IMR-90 (cell line): ENCODE data around the gene SSR1. TPM values are rescaled to one million over a fixed set of nuclear protein-coding genes. Genes with fewer than 3 reads are reported as not detected.

Experiments used
- ATAC-seq: fragments of 200-7000 bp; cut with Tn5 transposase; 2 replicates; pipeline ENCODE4 v1.9.1; 2020; ENCODE audit warnings: low read depth, mild to moderate bottlenecking, moderate library complexity
- BruUV-seq: library from RNA; stranded (reverse); fragments of 400-500 nt; replicated peaks from 2 replicates; lab custom pipeline; 2021; lab: Mats Ljungman, UMichigan
- CTCF ChIA-PET: fragments of 300-600 bp; formaldehyde crosslinking; extraction: SDS; loops from one replicate; lab custom pipeline; 2021; ENCODE audit warnings: antibody characterized with exemption; lab: Yijun Ruan, JAX
- POLR2A ChIA-PET: fragments of 300-600 bp; sonication (Branson Sonifier 250); formaldehyde crosslinking; loops from one replicate; lab custom pipeline; 2022; ENCODE audit warnings: antibody characterized with exemption; ENCODE audit not compliant: unreplicated experiment; lab: Charles Lee
- DNase-seq: peaks from one replicate; pipeline ENCODE4 v3.0.0; 2013
- H2AFZ ChIP-seq: replicated peaks from 2 replicates; pipeline ENCODE3; 2013; ENCODE audit warnings: low read length, mild to moderate bottlenecking; ENCODE audit not compliant: poor library complexity
- H2AK5ac ChIP-seq: 2 replicates; pipeline ENCODE4 v1.6.1; 2013; ENCODE audit warnings: low read depth, low read length, inconsistent platforms
- H2AK9ac ChIP-seq: replicated peaks from 2 replicates; pipeline ENCODE3; 2013; ENCODE audit warnings: mild to moderate bottlenecking, low read depth, low read length, moderate library complexity; ENCODE audit not compliant: poor library complexity
- H2BK120ac ChIP-seq: 2 replicates; pipeline ENCODE4 v1.6.1; 2013; ENCODE audit warnings: low read depth, low read length, inconsistent platforms
- H2BK15ac ChIP-seq: 3 replicates; pipeline ENCODE4 v1.6.1; 2013; ENCODE audit warnings: low read depth, low read length, inconsistent platforms
- H2BK20ac ChIP-seq: 2 replicates; pipeline ENCODE4 v1.6.1; 2013; ENCODE audit warnings: low read depth, mild to moderate bottlenecking, inconsistent platforms, low read length, moderate library complexity
- H2BK5ac ChIP-seq: 2 replicates; pipeline ENCODE4 v1.6.1; 2013; ENCODE audit warnings: mild to moderate bottlenecking, low read depth, low read length, inconsistent platforms; ENCODE audit not compliant: poor library complexity, severe bottlenecking
- H3K14ac ChIP-seq: replicated peaks from 2 replicates; pipeline ENCODE4 v1.6.1; 2013; ENCODE audit warnings: low read depth, low read length, inconsistent platforms
- H3K18ac ChIP-seq: 2 replicates; pipeline ENCODE4 v1.6.1; 2013; ENCODE audit warnings: low read depth, low read length, control low read depth
- H3K23ac ChIP-seq: 2 replicates; pipeline ENCODE4 v1.6.1; 2013; ENCODE audit warnings: low read depth, low read length, inconsistent platforms
- H3K27ac ChIP-seq: 2 replicates; pipeline ENCODE4 v1.5.1; 2013; ENCODE audit warnings: mild to moderate bottlenecking, control low read depth, low read length; ENCODE audit not compliant: insufficient read depth
- H3K27me3 ChIP-seq: 2 replicates; pipeline ENCODE4 v1.6.1; 2013; ENCODE audit warnings: low read length; ENCODE audit not compliant: control insufficient read depth, insufficient read depth
- H3K36me3 ChIP-seq: 2 replicates; pipeline ENCODE4 v1.6.1; 2013; ENCODE audit warnings: low read length, mixed read lengths; ENCODE audit not compliant: control insufficient read depth, insufficient read depth
- H3K4ac ChIP-seq: 2 replicates; pipeline ENCODE4 v1.6.1; 2013; ENCODE audit warnings: low read depth, low read length, inconsistent platforms
- H3K4me1 ChIP-seq: 2 replicates; pipeline ENCODE4 v1.6.1; 2013; ENCODE audit warnings: low read length, mixed read lengths; ENCODE audit not compliant: control insufficient read depth, insufficient read depth
- H3K4me2 ChIP-seq: 2 replicates; pipeline ENCODE4 v1.6.1; 2013; ENCODE audit warnings: low read depth, mild to moderate bottlenecking, control low read depth, low read length, moderate library complexity
- H3K4me3 ChIP-seq: 2 replicates; pipeline ENCODE4 v1.5.1; 2013; ENCODE audit warnings: low read depth, mild to moderate bottlenecking, control low read depth, low read length, moderate library complexity; ENCODE audit not compliant: insufficient read depth
- H3K56ac ChIP-seq: 2 replicates; pipeline ENCODE4 v1.6.1; 2013; ENCODE audit warnings: low read length, inconsistent platforms; ENCODE audit not compliant: insufficient read depth; ENCODE audit errors: extremely low read depth
- H3K79me1 ChIP-seq, 2 experiments: 2 replicates each; pipeline ENCODE4 v1.6.1; 2013; ENCODE audit warnings: low read length in 2 of 2, inconsistent platforms in 1 of 2, low read depth in 1 of 2
- H3K9ac ChIP-seq: 2 replicates; pipeline ENCODE4 v1.6.1; 2013; ENCODE audit warnings: low read depth, low read length, control low read depth
- H3K9me1 ChIP-seq: 2 replicates; pipeline ENCODE4 v1.6.1; 2013; ENCODE audit warnings: low read length, inconsistent platforms; ENCODE audit not compliant: insufficient read depth
- H3K9me3 ChIP-seq: 2 replicates; pipeline ENCODE4 v1.6.1; 2013; ENCODE audit warnings: low read length; ENCODE audit not compliant: control insufficient read depth, insufficient read depth
- H4K20me1 ChIP-seq: 2 replicates; pipeline ENCODE4 v1.6.1; 2013; ENCODE audit warnings: low read length, inconsistent platforms; ENCODE audit not compliant: insufficient read depth
- H4K5ac ChIP-seq: 2 replicates; pipeline ENCODE4 v1.6.1; 2013; ENCODE audit warnings: mild to moderate bottlenecking, low read depth, low read length, control low read depth
- H4K8ac ChIP-seq, 2 experiments: 2 replicates each; pipeline ENCODE4 v1.6.1; 2013; ENCODE audit warnings: low read depth in 2 of 2, low read length in 2 of 2, control low read depth in 1 of 2, inconsistent platforms in 1 of 2
- H4K91ac ChIP-seq: 2 replicates; pipeline ENCODE4 v1.6.1; 2013; ENCODE audit warnings: low read depth, low read length, inconsistent platforms; ENCODE audit not compliant: insufficient read depth
- BHLHE40 ChIP-seq: fragments of 150-350 bp; IDR thresholded peaks from 2 replicates; pipeline ENCODE4 v1.6.1; 2016; ENCODE audit warnings: mild to moderate bottlenecking, low read depth, low read length
- CHD1 ChIP-seq: IDR thresholded peaks from 2 replicates; pipeline ENCODE4 v1.6.1; 2012; ENCODE audit warnings: low read depth, low read length, improper control_type of control experiment
- FOS ChIP-seq: fragments of 150-350 bp; IDR thresholded peaks from 2 replicates; pipeline ENCODE4 v1.6.1; 2016; ENCODE audit warnings: low read depth, low read length
- MAFK ChIP-seq: IDR thresholded peaks from 2 replicates; pipeline ENCODE4 v1.6.1; 2012; ENCODE audit warnings: low read depth, low read length, improper control_type of control experiment
- MXI1 ChIP-seq: IDR thresholded peaks from 2 replicates; pipeline ENCODE4 v1.6.1; 2012; ENCODE audit warnings: low read depth, mild to moderate bottlenecking, low read length, moderate library complexity, borderline replicate concordance
- NFE2L2 ChIP-seq: fragments of 150-350 bp; IDR thresholded peaks from 2 replicates; pipeline ENCODE4 v1.6.1; 2016; ENCODE audit warnings: low read depth, mild to moderate bottlenecking, low read length
- POLR2A ChIP-seq: IDR thresholded peaks from 2 replicates; pipeline ENCODE4 v1.6.1; 2012; ENCODE audit warnings: mild to moderate bottlenecking, low read depth, low read length
- RAD21 ChIP-seq: IDR thresholded peaks from 2 replicates; pipeline ENCODE4 v1.6.1; 2012; ENCODE audit warnings: low read length, improper control_type of control experiment
- RCOR1 ChIP-seq: IDR thresholded peaks from 2 replicates; pipeline ENCODE4 v1.6.1; 2012; ENCODE audit warnings: mild to moderate bottlenecking, low read length, improper control_type of control experiment; ENCODE audit not compliant: insufficient replicate concordance
- RFX5 ChIP-seq: IDR thresholded peaks from 2 replicates; pipeline ENCODE4 v1.8.0; 2012; ENCODE audit warnings: low read depth, mild to moderate bottlenecking, low read length, moderate library complexity
- SMC3 ChIP-seq: fragments of 150-350 bp; IDR thresholded peaks from 2 replicates; pipeline ENCODE4 v1.6.1; 2016; ENCODE audit warnings: low read depth, mild to moderate bottlenecking, antibody characterized with exemption, low read length, moderate library complexity
- WGBS, 2 experiments: methylation state at CpG; one replicate each; pipeline versions ENCODE4 v1.1.5 to v1.1.7; 2013; ENCODE audit warnings: missing lambda C conversion rate in 2 of 2; ENCODE audit not compliant: insufficient read length in 1 of 2; ENCODE audit errors: extremely low coverage in 2 of 2; 5-methylcytosine and 5-hydroxymethylcytosine counted together
- dilution Hi-C: fragments of 300-500 bp; cut with HindIII; formaldehyde crosslinking; loops from one replicate; pipeline ENCODE4 v1.14.3; 2018; ENCODE audit warnings: low sequenced_read_pairs; ENCODE audit not compliant: unreplicated experiment
- in situ Hi-C: fragments of 300-500 bp; cut with MboI; formaldehyde crosslinking; loops from 3 replicates; pipeline ENCODE4 v1.14.3; 2019; ENCODE audit warnings: low sequenced_read_pairs, inconsistent platforms, mixed read lengths
- intact Hi-C: fragments of 100-400 bp; cut with micrococcal nuclease; formaldehyde crosslinking; loops from 2 replicates; pipeline ENCODE4 v1.10.0; 2022
- polyA plus RNA-seq, 3 experiments: library from polyadenylated mRNA; depleted of rRNA; stranded (reverse); fragments of >200 nt; gene quantifications; 2 replicates each; pipeline ENCODE4 v1.2.3, GENCODE V29; 2012; ENCODE audit warnings: low replicate concordance in 1 of 3
- total RNA-seq: library from RNA; depleted of rRNA; stranded (reverse); fragments of >200 nt; gene quantifications from 2 replicates; pipeline ENCODE4 v1.2.3, GENCODE V29; 2012
- TF ChIP-seq, protein P1 (sequence below): fragments of 150-350 bp; IDR thresholded peaks from 2 replicates; pipeline ENCODE4 v1.6.1; 2017; ENCODE audit warnings: mild to moderate bottlenecking, antibody characterized with exemption, low read length, low read depth

The SSR1 gene
- total and polyA plus RNA-seq, 2 of the 4 experiments (the other 2 are of a cell fraction) = 110 to 120 TPM

GRCh38 chr6:7230327-7230691 lies 82.7 kb downstream of the SSR1 start:
- POLR2A ChIA-PET = no interaction called here
- H3K9me3 ChIP-seq = no peaks in the 10 kb centered on the region
- intact Hi-C loops (no loop called here), in situ Hi-C loops (no loop called here), dilution Hi-C loops (no loop called here)
- H3K27me3 ChIP-seq = no peaks in the 10 kb centered on the region
- no peak overlapping the region for H2BK120ac ChIP-seq
- H4K5ac ChIP-seq = no peak overlapping the region
- no peak overlapping the region for H2BK15ac ChIP-seq
- H3K56ac ChIP-seq = no peak overlapping the region
- no peak overlapping the region for H3K14ac ChIP-seq
- H2AFZ ChIP-seq = no peak overlapping the region
- no peak overlapping the region for H4K91ac ChIP-seq
- no peak overlapping the region for H3K27ac ChIP-seq
- no peak overlapping the region for H4K8ac ChIP-seq
- H3K18ac ChIP-seq = no peak overlapping the region
- H3K4ac ChIP-seq = no peak overlapping the region
- DNase-seq (no peak), ATAC-seq (no peak)
- no peak for TF ChIP-seq FOS
- no peak for TF ChIP-seq POLR2A
- no peak for TF ChIP-seq RFX5
- TF ChIP-seq RCOR1 = no peak
- no peak for TF ChIP-seq CHD1
- no peak for TF ChIP-seq BHLHE40
- no peak for TF ChIP-seq SMC3
- TF ChIP-seq MAFK = no peak
- TF ChIP-seq RAD21 = no peak
- TF ChIP-seq NFE2L2 = no peak
- TF ChIP-seq MXI1 = no peak
- TF ChIP-seq, protein P1, sequence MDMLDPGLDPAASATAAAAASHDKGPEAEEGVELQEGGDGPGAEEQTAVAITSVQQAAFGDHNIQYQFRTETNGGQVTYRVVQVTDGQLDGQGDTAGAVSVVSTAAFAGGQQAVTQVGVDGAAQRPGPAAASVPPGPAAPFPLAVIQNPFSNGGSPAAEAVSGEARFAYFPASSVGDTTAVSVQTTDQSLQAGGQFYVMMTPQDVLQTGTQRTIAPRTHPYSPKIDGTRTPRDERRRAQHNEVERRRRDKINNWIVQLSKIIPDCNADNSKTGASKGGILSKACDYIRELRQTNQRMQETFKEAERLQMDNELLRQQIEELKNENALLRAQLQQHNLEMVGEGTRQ = no peak
- H3K23ac ChIP-seq = no peak overlapping the region
- no peak overlapping the region for H2AK5ac ChIP-seq
- H3K36me3 ChIP-seq = peaks cover 60% of the 10 kb centered on the region
- no peak overlapping the region for H3K4me3 ChIP-seq
- H3K4me2 ChIP-seq = no peak overlapping the region
- H4K20me1 ChIP-seq = peaks cover 9% of the 10 kb centered on the region; the same call in 1 of the 2 replicates
- H2AK9ac ChIP-seq = no peak overlapping the region
- BruUV-seq = no TSS peak
- H2BK20ac ChIP-seq = no peak overlapping the region
- no peak overlapping the region for H2BK5ac ChIP-seq
- CTCF ChIA-PET = no interaction called here
- peaks cover 5% of the 10 kb centered on the region; the same call in 1 of the 2 replicates for H3K4me1 ChIP-seq
- 100% methylated on average over 5 of the region's 39 CpGs; no CpG with 5 or more reads in 1 of the 2 experiments for WGBS, 2 experiments
- peaks cover 9% of the 10 kb centered on the region for H3K9me1 ChIP-seq
- no peak overlapping the region for H3K9ac ChIP-seq
- H3K79me1 ChIP-seq = peaks cover 34 to 44% of the 10 kb centered on the region in 2 experiments
